HTERT RPE-1 (cell line): Measurements from ENCODE around the gene TMIGD2.
"Not testable (repeated sequence)": the region's sequence is repeated elsewhere in the genome, so short reads cannot be mapped to it uniquely, and the experiment has no call there.

Experiments
- in situ Hi-C: fragments of 300-500 bp; cut with MboI; formaldehyde crosslinking; loops from 4 replicates; pipeline ENCODE4 v1.14.3; 2020; ENCODE audit warnings: low sequenced_read_pairs

TMIGD2 gene

GRCh38 chr19:4297901-4298809, 4.0 kb downstream of the TMIGD2 start:
- in situ Hi-C loops = no loop called here

DNA sequence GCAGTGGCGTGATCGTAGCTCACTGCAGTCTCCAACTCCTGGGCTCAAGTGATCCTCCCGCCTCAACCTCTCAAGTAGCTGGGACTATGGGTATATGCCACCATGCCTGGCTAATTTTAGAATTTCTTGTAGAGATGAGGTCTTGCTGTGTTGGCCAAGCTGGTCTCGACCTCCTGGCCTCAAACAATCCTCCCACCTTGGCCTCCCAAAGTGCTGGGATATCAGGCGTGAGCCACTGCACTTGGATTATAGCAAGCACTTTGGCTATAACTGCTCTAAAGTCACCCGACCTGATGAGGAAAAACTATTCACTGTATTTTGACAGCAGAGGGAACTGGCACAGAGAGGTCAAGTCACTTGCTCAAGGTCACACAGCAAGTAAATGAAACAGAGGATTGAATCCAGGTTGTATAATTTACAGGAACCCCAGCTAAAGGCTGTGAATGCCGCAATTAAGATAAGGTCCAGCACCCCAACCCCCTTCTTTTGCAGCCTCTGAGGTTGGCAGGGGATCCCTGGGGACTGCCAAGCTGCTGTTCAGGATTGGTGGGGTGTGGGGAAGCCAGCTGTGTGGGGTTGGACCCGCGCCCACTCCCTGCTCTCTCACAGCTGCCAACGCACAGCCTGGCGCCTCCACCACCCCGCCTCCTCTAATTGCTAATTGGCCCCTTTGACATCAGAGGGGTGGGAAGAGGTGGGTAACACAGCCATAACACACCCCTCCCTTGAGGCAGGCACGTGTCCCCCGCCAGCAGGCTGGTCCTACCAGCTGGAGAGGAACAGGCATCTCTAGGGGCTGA, 6.0 kb downstream of the TMIGD2 start:
- in situ Hi-C loops = no loop called here

DNA sequence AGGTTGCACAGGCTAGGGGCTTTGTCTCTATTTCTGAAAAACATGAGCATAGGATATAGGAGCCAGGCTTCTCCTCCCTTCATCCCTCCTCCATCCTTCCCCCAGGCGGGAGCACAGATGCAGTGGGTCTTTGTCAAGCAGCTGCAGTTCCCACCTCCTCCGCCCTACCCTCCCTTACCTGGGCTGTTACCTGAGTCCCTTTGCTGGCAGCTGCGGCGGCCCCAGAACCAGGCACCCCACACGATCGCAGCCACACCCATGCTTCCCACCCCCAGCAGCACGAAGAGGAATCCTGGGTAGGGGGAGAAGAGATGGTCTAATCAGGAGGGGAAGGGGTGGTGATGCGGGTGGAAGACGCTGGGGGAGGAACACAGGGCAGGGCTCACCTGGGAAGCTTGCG, 7.8 kb downstream of the TMIGD2 start:
- in situ Hi-C loops = no loop called here

- in situ Hi-C loops = no loop called here
Measured at GRCh38 chr19:4292515-4292914, 9.7 kb downstream of the TMIGD2 start.

DNA sequence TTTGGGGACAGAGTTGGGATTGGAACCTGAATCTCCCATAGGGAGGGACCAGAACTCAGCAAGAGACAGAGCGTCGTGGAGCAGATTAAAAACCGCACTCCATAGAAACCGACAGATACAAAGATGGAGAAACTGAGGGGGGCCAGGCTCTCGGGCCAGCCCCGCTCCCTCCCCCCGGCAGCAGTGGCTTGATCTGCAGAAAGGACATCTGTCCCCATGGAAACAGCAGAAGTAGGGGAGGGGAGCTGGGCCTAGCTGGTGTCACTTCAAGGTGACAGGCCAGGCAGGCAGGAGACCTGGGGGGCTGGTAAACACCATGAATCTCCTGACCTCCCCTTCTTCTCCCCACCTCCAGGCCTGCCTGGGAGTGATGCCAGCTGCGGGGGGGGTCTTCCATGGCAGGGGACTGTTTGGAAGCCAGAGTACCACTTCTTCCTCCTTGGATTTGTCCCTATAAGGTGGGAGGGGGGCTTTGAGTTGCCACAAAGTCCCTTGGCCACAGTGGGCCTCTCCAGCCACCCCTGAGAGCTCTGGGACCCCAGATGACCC, 10.9 kb downstream of the TMIGD2 start:
- in situ Hi-C loops = no loop called here

- in situ Hi-C loops = no loop called here
Measured at GRCh38 chr19:4288091-4288777, 14.0 kb downstream of the TMIGD2 start.

DNA sequence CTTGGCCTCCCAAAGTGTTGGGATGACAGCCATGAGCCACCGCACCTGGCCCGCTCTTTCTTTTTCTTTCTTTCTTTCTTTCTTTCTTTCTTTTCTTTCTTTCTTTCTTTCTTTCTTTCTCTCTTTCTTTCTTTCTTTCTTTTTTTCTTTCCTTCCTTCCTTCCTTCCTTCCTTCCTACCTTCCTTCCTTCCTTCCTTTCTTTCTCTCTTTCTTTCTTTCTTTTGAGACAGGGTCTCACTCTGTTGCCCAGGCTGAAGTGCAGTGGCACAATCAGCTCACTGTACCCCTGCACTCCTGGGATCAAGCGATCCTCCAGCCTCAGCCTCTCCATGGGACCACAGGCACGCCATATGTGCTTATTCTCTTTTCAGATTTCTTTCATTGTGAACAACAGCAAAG, 16.0 kb downstream of the TMIGD2 start:
- in situ Hi-C loops = not testable (repeated sequence)

- in situ Hi-C loops = no loop called here
Measured at GRCh38 chr19:4284974-4285373, 17.2 kb downstream of the TMIGD2 start.

- in situ Hi-C loops = no loop called here
Measured at GRCh38 chr19:4284176-4284958, 17.8 kb downstream of the TMIGD2 start.

DNA sequence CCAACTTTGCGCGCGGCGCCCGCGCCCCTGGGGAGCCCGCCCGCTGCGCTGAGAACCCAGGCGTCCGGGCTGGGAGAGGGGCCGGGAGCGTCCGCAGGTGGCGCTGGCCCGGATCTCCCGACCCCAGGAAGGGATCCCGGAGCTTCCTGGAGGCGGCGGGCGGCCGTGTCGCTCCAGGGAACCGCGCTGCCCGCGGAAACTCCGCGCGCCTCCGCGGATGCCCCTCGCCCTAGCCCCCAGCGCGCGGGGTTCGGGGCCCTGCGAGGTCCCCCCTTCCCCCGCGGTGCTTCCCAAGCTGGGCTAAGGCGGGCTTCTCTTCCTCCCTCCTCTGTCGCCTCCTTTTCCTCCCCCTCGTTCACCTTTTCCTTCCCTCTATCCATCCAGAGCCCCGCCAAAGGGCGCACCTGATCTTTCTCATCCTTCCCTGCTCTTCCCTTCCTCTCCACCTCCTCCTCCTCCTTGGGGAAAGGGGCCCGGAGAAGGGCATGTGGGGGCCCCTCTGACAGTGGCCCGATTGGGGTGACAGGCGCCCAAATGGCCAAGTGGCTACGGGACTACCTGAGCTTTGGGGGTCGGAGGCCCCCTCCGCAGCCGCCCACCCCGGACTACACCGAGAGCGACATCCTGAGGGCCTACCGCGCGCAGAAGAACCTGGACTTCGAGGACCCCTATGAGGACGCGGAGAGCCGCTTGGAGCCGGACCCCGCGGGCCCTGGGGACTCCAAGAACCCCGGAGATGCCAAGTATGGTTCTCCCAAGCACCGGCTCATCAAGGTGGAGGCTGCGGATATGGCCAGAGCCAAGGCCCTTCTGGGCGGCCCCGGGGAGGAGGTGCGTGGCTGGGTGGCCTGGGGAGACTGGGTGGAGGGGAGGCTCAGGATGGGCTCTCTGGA, 22.4 kb downstream of the TMIGD2 start:
- in situ Hi-C loops = no loop called here

DNA sequence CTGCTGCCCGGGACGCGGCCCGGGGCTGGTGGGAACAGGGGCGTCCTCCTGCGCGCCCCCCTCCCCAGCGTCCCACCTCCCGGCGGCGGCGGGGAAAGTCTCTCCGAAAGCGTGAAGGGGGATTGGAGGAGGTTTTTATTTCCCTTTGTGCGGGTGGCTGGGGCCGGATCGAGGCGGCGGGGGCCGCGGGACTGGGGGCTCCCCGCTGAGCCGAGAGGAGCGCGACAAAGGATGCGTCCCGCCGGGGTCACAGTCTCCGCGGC, 23.0 kb downstream of the TMIGD2 start:
- in situ Hi-C loops = no loop called here

- in situ Hi-C loops = no loop called here
Measured at GRCh38 chr19:4278419-4279266, 23.5 kb downstream of the TMIGD2 start, which contains the start of gene SHD. TSS of gene SHD (plus strand) at chr19:4279266. CDS start at chr19:4280064, 798 bp downstream.

DNA sequence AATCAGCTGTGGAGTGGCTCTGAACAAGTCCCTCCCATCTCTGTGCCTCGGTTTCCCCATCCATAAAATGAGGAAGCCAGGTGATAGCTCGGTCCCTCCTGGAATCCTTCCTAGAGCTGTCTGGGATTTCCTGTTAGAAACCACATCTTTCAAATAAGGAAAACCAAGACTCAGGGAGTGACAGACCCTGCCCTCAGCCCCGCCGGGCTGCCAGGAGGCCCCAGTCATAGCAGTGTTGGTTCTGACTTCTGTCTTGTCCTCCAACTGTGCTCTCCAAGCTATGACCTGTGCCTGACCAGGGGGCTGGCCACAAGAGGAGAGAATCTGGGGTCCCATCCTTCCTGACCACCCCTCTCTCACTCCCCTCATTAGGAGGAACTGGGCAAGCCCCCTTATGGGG, 24.2 kb downstream of the TMIGD2 start:
- in situ Hi-C loops = no loop called here

- in situ Hi-C loops = no loop called here
Measured at GRCh38 chr19:4277191-4277696, 24.9 kb downstream of the TMIGD2 start.

GRCh38 chr19:4274321-4274686, 27.9 kb downstream of the TMIGD2 start:
- in situ Hi-C loops = not testable (repeated sequence)

DNA sequence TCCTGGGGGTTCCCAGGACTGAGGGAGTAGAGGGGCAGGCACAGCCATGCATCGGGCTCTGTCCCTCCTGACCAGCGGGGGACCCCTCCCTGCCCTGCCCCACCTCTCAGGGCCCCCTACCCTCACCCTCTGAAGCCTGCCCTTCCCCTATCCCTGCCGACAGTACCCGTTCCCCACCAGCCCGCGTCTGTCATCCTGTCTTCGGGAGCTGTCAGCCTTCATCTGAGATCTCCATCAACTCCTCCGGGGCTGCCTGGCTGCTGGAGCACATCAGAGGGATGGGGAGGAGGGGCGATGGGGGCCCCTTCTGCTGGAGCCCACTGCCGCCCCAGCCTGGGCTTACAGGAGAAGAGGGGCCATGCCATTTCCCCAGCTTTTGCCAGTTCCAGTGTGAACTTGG, 29.3 kb downstream of the TMIGD2 start:
- in situ Hi-C loops = no loop called here

DNA sequence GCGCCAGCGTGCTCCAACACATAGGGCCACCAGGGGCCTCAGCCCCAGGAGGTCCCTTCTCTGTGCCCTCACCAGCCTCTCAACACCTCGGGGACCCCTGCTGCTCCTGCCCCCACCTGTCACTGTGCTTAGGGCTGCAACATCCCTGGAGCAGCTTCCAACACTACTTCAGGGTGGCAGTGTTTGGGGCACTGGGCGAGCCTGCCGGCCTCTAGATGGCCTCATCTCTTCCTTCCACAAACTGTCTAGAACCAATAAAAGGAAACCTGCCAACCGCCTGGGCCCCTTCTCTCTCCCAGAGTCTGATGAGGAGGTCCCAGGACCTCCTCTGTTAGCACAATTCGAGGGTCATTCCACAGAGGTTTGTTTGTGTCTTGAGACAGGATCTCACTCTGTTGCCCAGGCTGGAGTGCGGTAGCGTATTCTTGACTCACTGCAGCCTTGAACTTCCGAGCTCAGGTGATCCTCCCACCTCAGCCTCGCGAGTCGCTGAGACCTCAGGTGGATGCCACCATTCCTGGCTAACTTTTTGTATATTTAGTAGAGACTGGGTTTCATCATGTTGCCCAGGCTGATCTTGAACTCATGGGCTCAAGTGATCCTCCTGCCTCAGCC, 33.3 kb downstream of the TMIGD2 start:
- in situ Hi-C loops = no loop called here
